ENCODE results near the gene SLC35B2. TPM values are rescaled to one million over a fixed set of nuclear protein-coding genes. Genes with fewer than 3 reads are reported as not detected.
A peak's percentile ranks its signal among the peaks of the same experiment; 100 is the strongest.

SLC35B2 gene
- total and polyA plus RNA-seq, 2 donors (not counting 1 experiment from before 2014, with no cell fraction given): 88.4 to 89.4 TPM

DNA sequence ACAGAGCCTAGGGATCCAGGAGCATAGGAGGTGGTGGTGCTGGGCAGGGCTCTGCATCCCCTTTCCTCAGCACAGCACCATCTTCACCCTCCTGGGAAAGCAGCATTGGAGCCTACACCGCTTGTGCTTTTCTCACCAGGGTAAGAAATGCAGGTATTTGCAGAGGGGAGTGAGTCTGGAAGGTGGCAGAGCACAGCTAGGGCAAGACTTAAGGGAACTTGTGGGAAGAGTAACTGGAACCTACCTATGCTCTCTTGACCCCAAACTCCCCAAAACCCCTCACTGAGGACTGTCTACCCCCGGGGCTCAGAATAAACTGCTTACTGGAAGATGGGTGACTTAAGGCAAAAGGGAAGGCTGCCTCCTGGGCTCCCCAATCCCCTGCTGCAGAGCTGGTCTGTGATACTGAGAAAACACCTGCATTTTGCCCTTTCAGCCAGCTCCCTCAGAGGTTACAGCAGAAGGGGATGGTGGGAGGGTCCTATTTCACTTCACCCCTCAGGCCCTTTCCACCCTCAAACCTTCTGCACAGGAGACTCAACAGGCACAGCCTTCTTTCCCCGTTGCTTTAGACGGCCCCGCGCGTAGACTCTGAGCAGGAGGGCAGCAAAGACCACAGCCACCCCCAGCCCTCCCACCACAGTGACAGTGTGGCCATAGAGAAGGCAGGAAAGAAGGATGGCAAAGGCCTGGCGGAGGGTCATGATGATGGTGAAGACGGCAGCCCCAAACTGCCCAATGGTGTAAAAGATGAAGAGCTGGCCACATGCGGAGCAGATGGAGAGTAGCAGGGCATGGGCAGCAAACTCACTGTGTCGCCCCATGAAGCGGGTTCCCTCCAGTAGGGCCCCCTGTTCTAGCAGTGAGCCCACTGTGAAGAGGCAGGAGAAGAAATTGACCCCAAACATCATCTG, 2.9 kb downstream of the SLC35B2 start:
- Histone ChIP-seq H3K9me3 (ENCODE audit: control insufficient read depth, insufficient read depth, low read depth, low read length) (no peaks in the 10 kb centered on the region), H3K27ac (ENCODE audit: insufficient read depth, low read length) (no peak overlapping the region), H4K20me1 (ENCODE audit: control insufficient read depth, extremely low read depth, insufficient read depth, low read length) (peaks cover 4% of the 10 kb centered on the region), H2AFZ (ENCODE audit: low read length) (no peak overlapping the region), H3K4me1 (ENCODE audit: control insufficient read depth, extremely low read depth, insufficient read depth, low read length) (peaks cover 8% of the 10 kb centered on the region), H3K4me2 (ENCODE audit: extremely low read depth, insufficient read depth, low read length) (no peak overlapping the region), H3K27me3 (ENCODE audit: control insufficient read depth, insufficient read depth, low read length) (no peaks in the 10 kb centered on the region), H3K79me2 (ENCODE audit: control insufficient read depth, insufficient read depth, low read length) (peaks cover 52% of the 10 kb centered on the region), H3K9ac (ENCODE audit: insufficient read depth, low read length) (no peak overlapping the region), H3K4me3 (replicated peaks in 1 of 4; ENCODE audit: control extremely low read depth in 1 of 4, insufficient read depth in 1 of 4, low read depth in 3 of 4, low read length in 4 of 4) (peak overlapping the region in 1 of 4 experiments; percentile 14), H3K36me3 (ENCODE audit: control insufficient read depth, insufficient read depth, low read length) (peaks cover 32% of the 10 kb centered on the region)
- TF ChIP-seq EZH2 (IDR thresholded peaks at IDR 0.05; ENCODE audit: low read length, missing control alignments): no peak
- peak in 1 of 2 donors; percentile 22 for DNase-seq (ENCODE audit: low read depth in 2 of 2)

DNA sequence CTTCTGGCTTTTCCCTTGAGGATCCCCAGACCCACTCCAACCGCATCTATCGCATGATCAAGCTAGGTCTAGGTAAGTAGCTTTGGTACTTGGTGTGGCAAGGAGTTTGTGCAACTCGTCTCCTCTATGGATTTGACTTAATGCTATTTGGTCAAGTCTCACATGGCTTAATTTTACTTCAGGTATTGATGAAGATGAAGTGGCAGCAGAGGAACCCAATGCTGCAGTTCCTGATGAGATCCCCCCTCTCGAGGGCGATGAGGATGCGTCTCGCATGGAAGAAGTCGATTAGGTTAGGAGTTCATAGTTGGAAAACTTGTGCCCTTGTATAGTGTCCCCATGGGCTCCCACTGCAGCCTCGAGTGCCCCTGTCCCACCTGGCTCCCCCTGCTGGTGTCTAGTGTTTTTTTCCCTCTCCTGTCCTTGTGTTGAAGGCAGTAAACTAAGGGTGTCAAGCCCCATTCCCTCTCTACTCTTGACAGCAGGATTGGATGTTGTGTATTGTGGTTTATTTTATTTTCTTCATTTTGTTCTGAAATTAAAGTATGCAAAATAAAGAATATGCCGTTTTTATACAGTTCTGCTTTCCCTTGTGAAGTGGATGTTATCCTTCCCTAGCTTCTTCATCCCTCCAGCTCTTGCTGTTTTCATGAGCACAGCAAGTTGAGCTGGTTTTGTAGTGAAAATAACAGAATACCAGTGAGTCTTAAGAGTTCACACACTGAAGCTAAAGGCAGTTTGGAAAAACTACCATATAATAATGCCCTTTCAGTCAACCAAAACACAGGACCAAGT, 3.8 kb downstream of the SLC35B2 start:
- Histone ChIP-seq H3K36me3 (ENCODE audit: control insufficient read depth, insufficient read depth, low read length) (peaks cover 36% of the 10 kb centered on the region), H3K4me3 (replicated peaks in 1 of 4; ENCODE audit: control extremely low read depth in 1 of 4, insufficient read depth in 1 of 4, low read depth in 3 of 4, low read length in 4 of 4) (no peak overlapping the region), H3K4me1 (ENCODE audit: control insufficient read depth, extremely low read depth, insufficient read depth, low read length) (peaks cover 8% of the 10 kb centered on the region), H3K27ac (ENCODE audit: insufficient read depth, low read length) (no peak overlapping the region), H3K27me3 (ENCODE audit: control insufficient read depth, insufficient read depth, low read length) (no peaks in the 10 kb centered on the region), H2AFZ (ENCODE audit: low read length) (no peak overlapping the region), H4K20me1 (ENCODE audit: control insufficient read depth, extremely low read depth, insufficient read depth, low read length) (peaks cover 8% of the 10 kb centered on the region), H3K79me2 (ENCODE audit: control insufficient read depth, insufficient read depth, low read length) (peaks cover 62% of the 10 kb centered on the region), H3K9ac (ENCODE audit: insufficient read depth, low read length) (no peak overlapping the region), H3K4me2 (ENCODE audit: extremely low read depth, insufficient read depth, low read length) (no peak overlapping the region), H3K9me3 (ENCODE audit: control insufficient read depth, insufficient read depth, low read depth, low read length) (no peaks in the 10 kb centered on the region)
- TF ChIP-seq, protein P1, sequence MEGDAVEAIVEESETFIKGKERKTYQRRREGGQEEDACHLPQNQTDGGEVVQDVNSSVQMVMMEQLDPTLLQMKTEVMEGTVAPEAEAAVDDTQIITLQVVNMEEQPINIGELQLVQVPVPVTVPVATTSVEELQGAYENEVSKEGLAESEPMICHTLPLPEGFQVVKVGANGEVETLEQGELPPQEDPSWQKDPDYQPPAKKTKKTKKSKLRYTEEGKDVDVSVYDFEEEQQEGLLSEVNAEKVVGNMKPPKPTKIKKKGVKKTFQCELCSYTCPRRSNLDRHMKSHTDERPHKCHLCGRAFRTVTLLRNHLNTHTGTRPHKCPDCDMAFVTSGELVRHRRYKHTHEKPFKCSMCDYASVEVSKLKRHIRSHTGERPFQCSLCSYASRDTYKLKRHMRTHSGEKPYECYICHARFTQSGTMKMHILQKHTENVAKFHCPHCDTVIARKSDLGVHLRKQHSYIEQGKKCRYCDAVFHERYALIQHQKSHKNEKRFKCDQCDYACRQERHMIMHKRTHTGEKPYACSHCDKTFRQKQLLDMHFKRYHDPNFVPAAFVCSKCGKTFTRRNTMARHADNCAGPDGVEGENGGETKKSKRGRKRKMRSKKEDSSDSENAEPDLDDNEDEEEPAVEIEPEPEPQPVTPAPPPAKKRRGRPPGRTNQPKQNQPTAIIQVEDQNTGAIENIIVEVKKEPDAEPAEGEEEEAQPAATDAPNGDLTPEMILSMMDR (conservative IDR thresholded peaks at IDR 0.05 in 1 of 2, IDR thresholded peaks at IDR 0.05 in 1 of 2; ENCODE audit: low read depth in 1 of 2, low read length in 2 of 2): peak; percentile 43 to 56
- no peak for TF ChIP-seq EZH2 (IDR thresholded peaks at IDR 0.05; ENCODE audit: low read length, missing control alignments)
- DNase-seq (ENCODE audit: low read depth in 2 of 2): no peak

GRCh38 chr6:44251576-44252524, 5.5 kb downstream of the SLC35B2 start:
- Histone ChIP-seq H3K36me3 (ENCODE audit: control insufficient read depth, insufficient read depth, low read length) (peaks cover 36% of the 10 kb centered on the region), H4K20me1 (ENCODE audit: control insufficient read depth, extremely low read depth, insufficient read depth, low read length) (peaks cover 8% of the 10 kb centered on the region), H2AFZ (ENCODE audit: low read length) (no peak overlapping the region), H3K4me2 (ENCODE audit: extremely low read depth, insufficient read depth, low read length) (no peak overlapping the region), H3K27me3 (ENCODE audit: control insufficient read depth, insufficient read depth, low read length) (no peaks in the 10 kb centered on the region), H3K4me3 (replicated peaks in 1 of 4; ENCODE audit: control extremely low read depth in 1 of 4, insufficient read depth in 1 of 4, low read depth in 3 of 4, low read length in 4 of 4) (no peak overlapping the region), H3K9ac (ENCODE audit: insufficient read depth, low read length) (no peak overlapping the region), H3K79me2 (ENCODE audit: control insufficient read depth, insufficient read depth, low read length) (peaks cover 76% of the 10 kb centered on the region), H3K4me1 (ENCODE audit: control insufficient read depth, extremely low read depth, insufficient read depth, low read length) (peaks cover 6% of the 10 kb centered on the region), H3K27ac (ENCODE audit: insufficient read depth, low read length) (no peak overlapping the region), H3K9me3 (ENCODE audit: control insufficient read depth, insufficient read depth, low read depth, low read length) (no peaks in the 10 kb centered on the region)
- TF ChIP-seq, protein P1 (conservative IDR thresholded peaks at IDR 0.05 in 1 of 2, IDR thresholded peaks at IDR 0.05 in 1 of 2; ENCODE audit: low read depth in 1 of 2, low read length in 2 of 2): no peak
- no peak for TF ChIP-seq EZH2 (IDR thresholded peaks at IDR 0.05; ENCODE audit: low read length, missing control alignments)
- no peak for DNase-seq (ENCODE audit: low read depth in 2 of 2)
